H1 (cell line): Measurements from ENCODE around the gene ANAPC10. TPM values are rescaled to one million over a fixed set of nuclear protein-coding genes. Genes with fewer than 3 reads are reported as not detected.

Experiments
- CTCF ChIA-PET: fragments of 300-600 bp; sonication (Branson Sonifier 250); formaldehyde crosslinking; loops from one replicate; lab custom pipeline; 2021; ENCODE audit not compliant: partially characterized antibody; lab: Charles Lee
- POLR2A ChIA-PET: fragments of 300-600 bp; sonication (Branson Sonifier 250); formaldehyde crosslinking; loops from one replicate; lab custom pipeline; 2021; ENCODE audit warnings: inconsistent platforms; ENCODE audit not compliant: partially characterized antibody; lab: Charles Lee
- DNase-seq, 2 experiments: peaks; one replicate each; pipeline versions ENCODE4 v3.0.0 to v3.0.0-alpha.2; 2010 to 2022; ENCODE audit warnings: low spot score in 2 of 2, low read depth in 1 of 2, mixed read lengths in 1 of 2
- FAIRE-seq: peaks from 2 replicates; lab custom pipeline; 2011; peaks lifted over from hg19 to GRCh38; lab: Jason Lieb, UNC
- H2AFZ ChIP-seq: 2 replicates; pipeline ENCODE4 v1.8.1; 2012; ENCODE audit warnings: low read length, inconsistent platforms
- H2AK5ac ChIP-seq: 2 replicates; pipeline ENCODE4 v1.6.1; 2013; ENCODE audit warnings: low read depth, low read length
- H2BK120ac ChIP-seq: replicated peaks from 2 replicates; pipeline ENCODE3; 2013; ENCODE audit warnings: low read depth, low read length, inconsistent platforms
- H2BK12ac ChIP-seq: 2 replicates; pipeline ENCODE4 v1.6.1; 2013; ENCODE audit warnings: low read depth, low read length
- H2BK15ac ChIP-seq: 2 replicates; pipeline ENCODE4 v1.6.1; 2013; ENCODE audit warnings: low read length
- H2BK20ac ChIP-seq: 2 replicates; pipeline ENCODE4 v1.6.1; 2013; ENCODE audit warnings: low read length
- H2BK5ac ChIP-seq: 2 replicates; pipeline ENCODE4 v1.6.1; 2013; ENCODE audit warnings: low read depth, low read length
- H3K14ac ChIP-seq: 2 replicates; pipeline ENCODE4 v1.6.1; 2013; ENCODE audit warnings: inconsistent platforms; ENCODE audit not compliant: insufficient read length
- H3K18ac ChIP-seq: 2 replicates; pipeline ENCODE4 v1.6.1; 2013; ENCODE audit warnings: low read length; ENCODE audit errors: extremely low read depth
- H3K23ac ChIP-seq: 2 replicates; pipeline ENCODE4 v1.6.1; 2013; ENCODE audit warnings: inconsistent platforms; ENCODE audit not compliant: insufficient read length
- H3K23me2 ChIP-seq: 2 replicates; pipeline ENCODE4 v1.6.1; 2013; ENCODE audit warnings: low read depth, low read length
- H3K27ac ChIP-seq: 2 replicates; pipeline ENCODE4 v1.6.1; 2011; ENCODE audit warnings: low read depth, low read length, inconsistent platforms
- H3K27me3 ChIP-seq, 4 experiments: replicated peaks in 1 of 4; 1 replicate in 1 of 4; 2 replicates in 3 of 4; pipeline versions ENCODE4 v1.6.1 to v1.8.1; 2011 to 2013; ENCODE audit warnings: low read length in 3 of 4, mild to moderate bottlenecking in 3 of 4, inconsistent platforms in 2 of 4, mixed read lengths in 2 of 4, moderate library complexity in 1 of 4; ENCODE audit not compliant: control insufficient read depth in 3 of 4, insufficient read depth in 3 of 4; ENCODE audit errors: extremely low read depth in 1 of 4
- H3K36me3 ChIP-seq, 4 experiments: 2 replicates each; pipeline versions ENCODE4 v1.6.1 to v1.8.1; 2011 to 2013; ENCODE audit warnings: mild to moderate bottlenecking in 4 of 4, low read length in 3 of 4, moderate library complexity in 2 of 4, control low read depth in 1 of 4, inconsistent platforms in 1 of 4; ENCODE audit not compliant: insufficient read depth in 4 of 4, control insufficient read depth in 2 of 4
- H3K4ac ChIP-seq: replicated peaks from 2 replicates; pipeline ENCODE3; 2013; ENCODE audit warnings: low read length, low read depth, mixed read lengths, inconsistent platforms; ENCODE audit not compliant: insufficient read length
- H3K4me1 ChIP-seq, 4 experiments: replicated peaks in 1 of 4; 1 replicate in 1 of 4; 2 replicates in 3 of 4; pipeline versions ENCODE4 v1.6.1 to v1.8.1; 2011 to 2013; ENCODE audit warnings: low read length in 3 of 4, inconsistent platforms in 2 of 4, mixed read lengths in 1 of 4; ENCODE audit not compliant: insufficient read depth in 4 of 4, control insufficient read depth in 3 of 4
- H3K4me2 ChIP-seq, 2 experiments: 2 replicates each; pipeline versions ENCODE4 v1.6.1 to v1.8.1; 2011 to 2013; ENCODE audit warnings: low read depth in 2 of 2, low read length in 2 of 2, control low read depth in 1 of 2, inconsistent platforms in 1 of 2, mild to moderate bottlenecking in 1 of 2; ENCODE audit not compliant: insufficient read depth in 1 of 2
- H3K4me3 ChIP-seq, 4 experiments: fragments of 200-600, 300-600 bp in 1 of 4; sonication (generic), shearing (Covaris generic), sonication (Bioruptor Twin) in 1 of 4; 2 replicates each; pipeline versions ENCODE4 v1.5.1 to v1.8.1; 2011 to 2016; ENCODE audit warnings: low read length in 4 of 4, low read depth in 3 of 4, control low read depth in 2 of 4, inconsistent platforms in 2 of 4, mild to moderate bottlenecking in 2 of 4, mixed read lengths in 1 of 4, moderate library complexity in 1 of 4; ENCODE audit not compliant: insufficient read depth in 2 of 4; ENCODE audit errors: extremely low read depth in 1 of 4
- H3K56ac ChIP-seq: replicated peaks from 2 replicates; pipeline ENCODE3; 2013; ENCODE audit warnings: low read depth, mild to moderate bottlenecking, mixed read lengths, low read length, inconsistent platforms; ENCODE audit not compliant: insufficient read length
- H3K79me1 ChIP-seq: 2 replicates; pipeline ENCODE4 v1.6.1; 2013; ENCODE audit warnings: low read depth, low read length, control low read depth
- H3K79me2 ChIP-seq, 2 experiments: 2 replicates each; pipeline versions ENCODE4 v1.6.1 to v1.8.1; 2012 to 2013; ENCODE audit warnings: low read length in 2 of 2, mild to moderate bottlenecking in 2 of 2, inconsistent platforms in 1 of 2; ENCODE audit not compliant: insufficient read depth in 2 of 2, control insufficient read depth in 1 of 2
- H3K9ac ChIP-seq, 4 experiments: replicated peaks in 1 of 4; 1 replicate in 1 of 4; 2 replicates in 3 of 4; pipeline versions ENCODE4 v1.6.1 to v1.8.1; 2011 to 2013; ENCODE audit warnings: low read depth in 3 of 4, low read length in 3 of 4, control low read depth in 2 of 4, mild to moderate bottlenecking in 2 of 4, moderate library complexity in 2 of 4, inconsistent platforms in 1 of 4; ENCODE audit errors: extremely low read depth in 1 of 4
- H3K9me3 ChIP-seq, 2 experiments: 2 replicates each; pipeline versions ENCODE4 v1.6.1 to v1.8.1; 2012 to 2013; ENCODE audit warnings: mild to moderate bottlenecking in 2 of 2, moderate library complexity in 2 of 2, control low read depth in 1 of 2, inconsistent platforms in 1 of 2, low read depth in 1 of 2, low read length in 1 of 2, mixed read lengths in 1 of 2; ENCODE audit not compliant: insufficient read depth in 2 of 2
- H4K20me1 ChIP-seq, 2 experiments: replicated peaks in 1 of 2; 2 replicates each; pipeline versions ENCODE3 to v1.8.1; 2011 to 2013; ENCODE audit warnings: inconsistent platforms in 2 of 2, low read length in 2 of 2, mild to moderate bottlenecking in 1 of 2; ENCODE audit not compliant: insufficient read depth in 2 of 2, control insufficient read depth in 1 of 2
- H4K5ac ChIP-seq: 2 replicates; pipeline ENCODE4 v1.6.1; 2013; ENCODE audit warnings: low read length, low read depth, mixed read lengths, inconsistent platforms; ENCODE audit not compliant: insufficient read length
- H4K8ac ChIP-seq: 2 replicates; pipeline ENCODE4 v1.8.0; 2013; ENCODE audit warnings: mild to moderate bottlenecking, moderate library complexity, low read length, inconsistent platforms; ENCODE audit not compliant: insufficient read depth; ENCODE audit errors: extremely low read depth
- H4K91ac ChIP-seq: replicated peaks from 2 replicates; pipeline ENCODE3; 2013; ENCODE audit warnings: low read length, mixed read lengths, inconsistent platforms; ENCODE audit not compliant: insufficient read length
- ASH2L ChIP-seq: fragments of 200-600, 300-600 bp; sonication (generic); IDR thresholded peaks from one replicate; pipeline ENCODE4 v1.7.1; 2017; ENCODE audit warnings: low read length
- CTBP2 ChIP-seq: IDR thresholded peaks from 2 replicates; pipeline ENCODE4 v1.7.0; 2011; ENCODE audit warnings: borderline replicate concordance, mild to moderate bottlenecking, moderate library complexity, mixed read lengths, low read length; ENCODE audit not compliant: insufficient read depth, insufficient read length
- EP300 ChIP-seq, 2 experiments: IDR thresholded peaks; 1 replicate in 1 of 2; 2 replicates in 1 of 2; pipeline ENCODE4 v1.6.1; 2011 to 2012; ENCODE audit warnings: low read depth in 2 of 2, low read length in 2 of 2, mild to moderate bottlenecking in 2 of 2, borderline replicate concordance in 1 of 2, inconsistent platforms in 1 of 2, moderate library complexity in 1 of 2
- GTF2F1 ChIP-seq: IDR thresholded peaks from 2 replicates; pipeline ENCODE4 v1.6.1; 2012; ENCODE audit warnings: low read depth, low read length, improper control_type of control experiment, borderline replicate concordance
- JUN ChIP-seq: IDR thresholded peaks from 2 replicates; pipeline ENCODE4 v1.6.1; 2011; ENCODE audit warnings: low read depth, mild to moderate bottlenecking, improper control_type of control experiment, low read length
- POLR2AphosphoS5 ChIP-seq: IDR thresholded peaks from 2 replicates; pipeline ENCODE4 v1.6.1; 2011; ENCODE audit warnings: low read depth, low read length
- RBBP5 ChIP-seq: IDR thresholded peaks from 2 replicates; pipeline ENCODE4 v1.7.1; 2012; ENCODE audit warnings: low read depth, mild to moderate bottlenecking, inconsistent platforms, low read length, moderate library complexity, borderline replicate concordance
- RFX5 ChIP-seq: IDR thresholded peaks from 2 replicates; pipeline ENCODE4 v1.6.1; 2011; ENCODE audit warnings: low read depth, low read length, improper control_type of control experiment, borderline replicate concordance
- SIRT6 ChIP-seq: IDR thresholded peaks from one replicate; pipeline ENCODE4 v1.7.1; 2012; ENCODE audit warnings: low read length, inconsistent platforms
- SP4 ChIP-seq: IDR thresholded peaks from 2 replicates; pipeline ENCODE4 v1.6.1; 2012; ENCODE audit warnings: low read length, inconsistent platforms
- SRF ChIP-seq: IDR thresholded peaks from 2 replicates; pipeline ENCODE4 v1.6.1; 2011; ENCODE audit warnings: mild to moderate bottlenecking, low read depth, low read length, moderate library complexity
- SUZ12 ChIP-seq: fragments of 200-600 bp; sonication (generic); IDR thresholded peaks from 2 replicates; pipeline ENCODE4 v1.6.1; 2012; ENCODE audit warnings: mild to moderate bottlenecking, inconsistent platforms, low read length, moderate library complexity, mixed read lengths
- TEAD4 ChIP-seq: IDR thresholded peaks from 2 replicates; pipeline ENCODE4 v1.6.1; 2012; ENCODE audit warnings: low read depth, low read length, inconsistent platforms, mixed read lengths
- WGBS, 2 experiments: shearing (Covaris generic) in 1 of 2; methylation state at CpG; one replicate each; pipeline versions ENCODE4 v1.1.6 to v1.1.7; 2013 to 2015; ENCODE audit warnings: low lambda C conversion rate in 2 of 2, mixed read lengths in 2 of 2, inconsistent platforms in 1 of 2, low coverage in 1 of 2, missing lambda C conversion rate in 1 of 2; ENCODE audit not compliant: insufficient replicate concordance in 2 of 2, insufficient coverage in 1 of 2, insufficient read length in 1 of 2; ENCODE audit errors: extremely low coverage in 1 of 2, missing lambda C conversion rate in 1 of 2; 5-methylcytosine and 5-hydroxymethylcytosine counted together
- polyA plus RNA-seq, 7 experiments: library from polyadenylated mRNA; depleted of rRNA in 3 of 7; stranded (reverse) in 5 of 7; unstranded in 2 of 7; fragments of >200 nt in 5 of 7; fragments of 200-250 nt in 2 of 7; gene quantifications; 1 replicate in 5 of 7; 2 replicates in 1 of 7; 4 replicates in 1 of 7; pipeline versions ENCODE4 v1.2.1 to v1.2.3, GENCODE V29; 2011 to 2013; ENCODE audit warnings: missing spikeins in 2 of 7, mixed read lengths in 2 of 7
- total RNA-seq: library from RNA; stranded (reverse); fragmentation: NEBNext Ultra II Directional; extraction: Animal tissue kit (Norgen Biotek cat#: 25700); gene quantifications from 2 replicates; pipeline ENCODE4 v1.2.1, GENCODE V29; 2021

The ANAPC10 gene
- total and polyA plus RNA-seq, 2 of the 8 experiments (the other 6 are each of a cell fraction or from before 2014, with no cell fraction given), result 17.6 to 23.3 TPM

DNA sequence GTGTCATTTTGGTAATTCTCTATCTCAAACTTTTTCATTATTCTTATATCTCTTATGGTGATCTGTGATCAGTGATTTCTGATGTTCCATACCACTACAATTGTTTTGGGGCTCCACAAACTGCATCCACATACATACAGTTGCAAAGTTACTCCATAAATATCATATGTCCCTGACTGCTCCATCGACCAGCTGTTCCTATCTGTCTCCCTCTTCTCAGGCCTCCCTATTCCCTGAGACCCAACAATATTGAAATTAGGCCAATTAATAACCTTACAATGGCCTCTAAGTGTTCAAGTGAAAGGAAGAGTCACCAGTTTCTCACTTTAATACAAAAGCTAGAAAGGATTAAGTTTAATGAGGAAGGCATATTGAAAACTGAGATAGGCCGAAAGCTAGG lies 108.7 kb downstream of the ANAPC10 start:
- Histone ChIP-seq H3K36me3 (no peaks in the 10 kb centered on the region), H3K9ac (no peak overlapping the region), H4K91ac (no peak overlapping the region), H2AFZ (no peak overlapping the region), H3K4me3 (no peak overlapping the region), H3K14ac (no peak overlapping the region), H2BK120ac (no peak overlapping the region), H2BK20ac (no peak overlapping the region), H3K9me3 (no peaks in the 10 kb centered on the region), H4K20me1 (no peaks in the 10 kb centered on the region), H3K18ac (no peak overlapping the region), H3K27ac (no peak overlapping the region), H2BK5ac (no peak overlapping the region), H2AK5ac (no peak overlapping the region), H2BK12ac (no peak overlapping the region), H2BK15ac (no peak overlapping the region), H3K4ac (no peak overlapping the region), H3K4me1 (no peaks in the 10 kb centered on the region), H3K4me2 (no peak overlapping the region), H3K56ac (no peak overlapping the region), H3K79me1 (no peaks in the 10 kb centered on the region), H4K8ac (no peak overlapping the region), H3K27me3 (no peaks in the 10 kb centered on the region), H4K5ac (no peak overlapping the region), H3K23me2 (no peaks in the 10 kb centered on the region), H3K79me2 (no peaks in the 10 kb centered on the region), H3K23ac (no peak overlapping the region)
- CTCF ChIA-PET, result no interaction called here
- DNase-seq (no peak), FAIRE-seq (no peak)
- WGBS, 2 experiments, result 94% methylated on average over 2 of the region's 2 CpGs; no CpG with 5 or more reads in 1 of the 2 experiments
- POLR2A ChIA-PET, result no interaction called here
- TF ChIP-seq SP4 (no peak), CTBP2 (no peak), ASH2L (no peak), SIRT6 (no peak), POLR2AphosphoS5 (no peak), EP300 (IDR thresholded peaks at IDR 0.05; ENCODE audit: borderline replicate concordance in 1 of 2, low read depth in 2 of 2, low read length in 2 of 2) (no peak), RBBP5 (no peak), RFX5 (no peak), TEAD4 (no peak), SRF (no peak), JUN (no peak), SUZ12 (no peak), GTF2F1 (no peak)
